ENCODE results near the gene ITPKB.
"Not testable (repeated sequence)": the region's sequence is repeated elsewhere in the genome, so short reads cannot be mapped to it uniquely, and the experiment has no call there.

Gene ITPKB

DNA sequence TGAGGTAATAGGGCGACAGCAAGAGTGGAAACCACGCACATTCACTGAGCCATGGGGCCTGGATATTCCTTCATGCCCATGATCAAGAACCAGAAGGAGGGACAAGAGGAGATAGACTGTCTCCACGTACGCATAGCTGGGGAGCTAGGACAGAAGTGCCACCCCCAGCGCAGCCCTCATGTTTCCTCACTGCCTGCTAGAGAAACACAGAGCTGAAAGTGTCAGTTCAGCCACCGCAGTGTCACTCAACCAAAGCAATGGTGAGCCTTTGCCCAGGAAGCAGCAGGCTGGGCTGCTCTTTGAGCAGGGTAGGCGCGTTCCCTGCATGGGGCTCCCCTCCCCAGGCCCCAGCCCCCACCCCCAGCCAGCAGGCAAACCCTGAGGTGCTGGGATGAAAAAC lies 122.0 kb downstream of the ITPKB start:
- no peak overlapping the region for H3K4me3 ChIP-seq (ENCODE audit: low read depth, low read length)

GRCh38 chr1:226616636-226617035 lies 122.4 kb downstream of the ITPKB start:
- no peak for DNase-seq (ENCODE audit: low read depth)

More for the DNA sequence above, 122.0 kb downstream of the ITPKB start:
- no peak for DNase-seq (ENCODE audit: low read depth)

GRCh38 chr1:226615876-226616275 lies 123.2 kb downstream of the ITPKB start:
- no peak for DNase-seq (ENCODE audit: low read depth)
- no peak overlapping the region for H3K4me3 ChIP-seq (ENCODE audit: low read depth, low read length)

More at GRCh38 chr1:226616636-226617035, 122.4 kb downstream of the ITPKB start:
- no peak overlapping the region for H3K4me3 ChIP-seq (ENCODE audit: low read depth, low read length)

- not testable (repeated sequence) for H3K4me3 ChIP-seq (ENCODE audit: low read depth, low read length); DNase-seq (ENCODE audit: low read depth)
Measured at GRCh38 chr1:226611980-226612379, 127.1 kb downstream of the ITPKB start.

GRCh38 chr1:226611301-226611700 lies 127.8 kb downstream of the ITPKB start:
- no peak for DNase-seq (ENCODE audit: low read depth)
- no peak overlapping the region for H3K4me3 ChIP-seq (ENCODE audit: low read depth, low read length)

- DNase-seq (ENCODE audit: low read depth), result no peak
Measured at GRCh38 chr1:226610671-226611070, 128.4 kb downstream of the ITPKB start.

DNA sequence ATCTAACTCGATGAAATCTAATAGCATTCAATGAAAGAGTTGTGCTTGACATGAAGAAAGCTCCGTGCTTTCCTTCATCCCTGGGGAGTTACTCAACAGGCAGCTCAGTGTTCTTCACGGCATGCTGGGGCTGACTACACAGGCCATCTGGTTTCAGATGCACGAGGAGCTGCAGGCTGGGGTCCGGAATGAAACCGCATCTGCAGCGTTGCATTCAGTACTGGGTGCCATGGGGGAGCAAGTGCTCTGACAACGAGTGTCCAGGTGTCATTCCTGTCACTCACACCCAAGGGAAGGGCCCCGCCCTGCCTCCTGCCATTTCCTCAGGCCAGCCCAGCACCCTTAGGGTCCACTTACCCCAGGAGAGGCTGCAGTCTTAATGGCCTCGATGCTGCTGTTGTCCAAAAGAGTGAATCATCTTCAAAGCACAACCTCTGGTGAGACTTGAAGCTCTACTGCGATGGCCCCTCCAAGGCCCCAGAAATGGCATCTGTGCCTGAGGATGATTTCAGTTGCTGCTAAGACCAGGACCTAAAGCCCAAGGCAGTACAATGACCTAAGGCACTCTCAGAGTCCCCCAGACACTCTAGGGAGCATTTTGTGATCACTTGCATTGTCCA lies 129.1 kb downstream of the ITPKB start:
- H3K4me3 ChIP-seq (ENCODE audit: low read depth, low read length), result no peak overlapping the region
- DNase-seq (ENCODE audit: low read depth), result peak; percentile 59

More at GRCh38 chr1:226610671-226611070, 128.4 kb downstream of the ITPKB start:
- no peak overlapping the region for H3K4me3 ChIP-seq (ENCODE audit: low read depth, low read length)

DNA sequence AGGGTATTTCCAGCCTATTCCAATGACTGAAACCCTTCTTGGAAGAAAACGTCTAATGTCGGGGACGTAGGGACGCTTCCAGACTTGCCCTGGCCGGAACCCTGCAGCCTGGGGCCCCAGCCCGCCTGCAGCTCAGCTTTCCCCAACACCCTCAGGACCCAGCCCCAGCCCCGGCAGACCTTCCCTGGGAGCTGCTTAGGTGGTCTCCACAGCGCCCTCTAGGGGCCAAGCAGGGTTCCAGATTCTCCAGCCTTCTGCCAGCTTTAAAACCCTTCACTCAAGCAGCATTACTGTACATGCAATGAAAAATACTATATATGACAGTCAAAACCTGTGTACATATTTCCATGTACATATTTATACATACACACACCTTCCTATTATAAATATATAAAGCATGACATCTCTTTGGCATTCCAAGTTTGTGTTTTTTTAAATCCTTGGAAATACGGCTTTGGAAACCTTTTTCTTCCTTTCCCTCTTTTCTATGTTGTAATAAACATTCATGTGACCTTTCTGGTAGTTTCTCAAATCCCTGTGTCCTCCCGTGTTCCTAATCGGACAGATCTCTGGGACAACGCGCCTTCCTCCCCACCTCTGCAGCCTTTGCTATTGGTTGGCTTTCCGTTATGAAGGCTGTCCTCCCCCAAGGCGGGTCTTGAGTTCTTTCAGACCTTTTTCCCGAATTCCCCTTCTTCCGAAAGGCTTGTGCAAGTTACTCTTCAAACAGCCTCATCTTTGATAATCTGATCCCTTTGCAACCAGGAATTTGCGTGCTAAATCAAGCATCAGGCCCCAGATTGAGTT lies 130.2 kb downstream of the ITPKB start:
- no peak for DNase-seq (ENCODE audit: low read depth)
- no peak overlapping the region for H3K4me3 ChIP-seq (ENCODE audit: low read depth, low read length)

GRCh38 chr1:226607821-226608220 lies 131.3 kb downstream of the ITPKB start:
- no peak overlapping the region for H3K4me3 ChIP-seq (ENCODE audit: low read depth, low read length)
- DNase-seq (ENCODE audit: low read depth), result no peak

DNA sequence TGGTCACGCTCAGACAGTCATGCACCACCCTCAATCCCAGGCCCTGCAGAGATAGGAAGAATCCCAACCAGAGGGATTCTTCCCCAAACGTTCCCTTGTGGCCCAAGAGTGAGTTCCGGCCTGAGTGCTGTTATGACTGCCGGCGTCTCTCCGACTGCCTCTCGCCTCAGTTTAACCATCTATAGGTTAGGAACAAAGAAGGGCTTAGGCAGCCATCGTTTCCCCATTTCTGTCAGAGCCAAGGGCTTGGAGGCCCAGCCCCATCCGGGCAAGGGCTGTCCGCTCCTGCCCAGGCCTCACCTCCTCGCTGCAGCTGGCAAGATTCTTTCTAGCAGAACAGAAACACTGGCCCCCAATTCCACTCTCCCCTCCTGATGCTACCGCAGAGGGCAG lies 131.8 kb downstream of the ITPKB start:
- no peak for DNase-seq (ENCODE audit: low read depth)
- no peak overlapping the region for H3K4me3 ChIP-seq (ENCODE audit: low read depth, low read length)

GRCh38 chr1:226606311-226607267 lies 132.5 kb downstream of the ITPKB start:
- no peak for DNase-seq (ENCODE audit: low read depth)
- no peak overlapping the region for H3K4me3 ChIP-seq (ENCODE audit: low read depth, low read length)

GRCh38 chr1:226605318-226605950 lies 133.6 kb downstream of the ITPKB start:
- DNase-seq (ENCODE audit: low read depth), result no peak
- no peak overlapping the region for H3K4me3 ChIP-seq (ENCODE audit: low read depth, low read length)

GRCh38 chr1:226604560-226605317 lies 134.3 kb downstream of the ITPKB start:
- H3K4me3 ChIP-seq (ENCODE audit: low read depth, low read length), result no peak overlapping the region

GRCh38 chr1:226603858-226604559 lies 135.1 kb downstream of the ITPKB start:
- H3K4me3 ChIP-seq (ENCODE audit: low read depth, low read length), result no peak overlapping the region
- no peak for DNase-seq (ENCODE audit: low read depth)

More at GRCh38 chr1:226604560-226605317, 134.3 kb downstream of the ITPKB start:
- no peak for DNase-seq (ENCODE audit: low read depth)

DNA sequence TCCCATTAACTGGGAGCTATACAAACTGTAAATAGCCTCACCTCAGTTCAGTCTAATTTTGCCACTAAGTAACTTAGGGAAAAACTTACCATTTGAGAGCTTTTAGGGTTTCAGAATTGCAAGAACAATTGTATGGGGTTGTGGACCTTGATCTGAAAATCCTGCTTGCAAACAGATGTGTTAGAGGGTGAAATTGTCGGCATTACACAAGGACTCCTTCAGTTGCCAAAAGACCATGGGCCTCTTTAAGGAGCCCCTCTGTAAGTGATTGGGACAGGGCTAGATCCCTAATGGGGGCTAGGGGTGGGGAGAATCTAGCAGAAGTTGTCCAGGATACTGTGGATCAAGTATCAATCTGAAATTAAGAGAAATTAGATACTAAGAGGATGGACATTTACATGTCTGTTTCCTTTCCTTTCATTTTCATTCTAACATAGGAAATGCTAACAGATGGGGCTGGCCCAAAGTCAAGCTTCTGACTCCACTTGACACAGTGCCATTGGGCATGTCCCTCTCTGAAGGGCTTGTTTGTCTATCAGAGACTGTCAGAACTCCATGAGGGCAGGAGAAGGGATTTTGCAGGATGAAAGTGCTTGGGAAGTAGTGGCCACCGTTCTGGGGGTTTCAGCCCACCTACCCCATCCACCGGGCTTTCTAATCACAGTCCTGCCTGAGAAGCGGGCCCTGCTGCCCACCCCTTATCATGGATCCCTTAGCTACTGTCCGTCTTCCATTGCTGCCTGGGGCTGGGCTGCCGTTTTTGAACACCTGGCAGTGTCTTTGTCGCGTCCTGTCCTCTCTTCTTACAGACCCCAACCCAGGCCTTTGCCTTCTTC lies 135.8 kb downstream of the ITPKB start:
- DNase-seq (ENCODE audit: low read depth), result no peak
- peak overlapping the region; percentile 21 for H3K4me3 ChIP-seq (ENCODE audit: low read depth, low read length)

DNA sequence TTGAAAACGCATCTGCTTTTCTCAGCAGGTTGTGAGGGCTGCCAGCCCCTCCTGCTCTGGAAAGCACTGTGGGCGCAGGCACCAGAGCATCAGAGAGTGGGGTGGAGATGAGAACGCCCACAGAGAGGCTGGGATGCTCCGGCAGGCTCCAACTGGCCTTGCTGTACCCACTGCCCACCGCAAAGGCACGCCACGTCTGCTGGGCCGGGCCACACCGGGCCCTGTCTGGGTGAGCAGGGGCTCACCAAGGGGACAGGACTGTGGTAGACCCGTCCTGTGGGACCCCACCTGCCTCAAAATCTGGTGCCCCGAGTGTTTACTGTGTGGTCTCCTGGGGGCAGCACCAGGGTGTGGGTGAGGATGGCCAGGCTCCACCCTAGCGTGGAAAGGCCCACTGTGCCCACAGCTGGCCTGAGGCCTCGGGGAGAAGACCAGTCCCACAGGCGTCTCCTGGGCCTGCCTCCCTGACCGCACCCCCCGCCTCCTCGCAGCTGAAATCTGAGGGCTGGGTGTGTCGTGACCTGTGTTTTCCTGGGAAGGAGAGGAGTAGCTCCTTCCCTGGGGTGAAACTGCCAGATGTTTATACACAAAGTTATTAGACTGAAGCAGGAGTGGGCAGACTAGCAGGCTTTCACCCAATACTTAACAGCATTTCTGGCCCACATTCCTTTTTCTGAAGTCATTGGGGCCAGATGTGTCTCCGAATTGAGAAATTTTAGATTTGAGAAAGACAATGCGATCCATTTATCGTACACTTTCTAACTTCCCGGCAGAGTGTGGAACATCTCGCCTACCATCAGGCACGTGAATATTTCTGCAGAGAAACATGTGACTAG lies 136.7 kb downstream of the ITPKB start:
- DNase-seq (ENCODE audit: low read depth), result peak; percentile 83
- no peak overlapping the region for H3K4me3 ChIP-seq (ENCODE audit: low read depth, low read length)
